GM13977 (cell line): ENCODE data around the gene SV2B.

Source experiments
- DNase-seq: peaks from one replicate; pipeline ENCODE4 v3.0.0; 2012; ENCODE audit warnings: low spot score
- CTCF ChIP-seq: IDR thresholded peaks from 2 replicates; pipeline ENCODE4 v1.5.1; 2012; ENCODE audit warnings: mild to moderate bottlenecking, control low read depth; ENCODE audit not compliant: insufficient read depth; ENCODE audit errors: extremely low read depth, missing control alignments
- in situ Hi-C: fragments of 300-500 bp; cut with MboI; formaldehyde crosslinking; loops from one replicate; pipeline ENCODE4 v1.12.0; 2022; ENCODE audit warnings: low sequenced_read_pairs, low pct_unique_long_range_greater_than_20kb, mixed read lengths, inconsistent platforms; ENCODE audit not compliant: unreplicated experiment

SV2B gene

GRCh38 chr15:91307601-91308000, 207.5 kb downstream of the SV2B start:
- DNase-seq, result no peak
- in situ Hi-C loops, result loop anchor here (10.0 kb wide), 1 partner anchor 777 kb away; no protein-coding TSS in a partner anchor
- TF ChIP-seq CTCF, result no peak

- DNase-seq, result no peak
- no peak for TF ChIP-seq CTCF
- in situ Hi-C loops, result loop anchor here (10.0 kb wide), 1 partner anchor 777 kb away; no protein-coding TSS in a partner anchor
Observed at GRCh38 chr15:91308199-91308598, 208.1 kb downstream of the SV2B start.

GRCh38 chr15:91308855-91309254, 208.8 kb downstream of the SV2B start:
- no peak for TF ChIP-seq CTCF
- in situ Hi-C loops, result loop anchor here (10.0 kb wide), 1 partner anchor 776 kb away; no protein-coding TSS in a partner anchor
- DNase-seq, result no peak

- no peak for TF ChIP-seq CTCF
- no peak for DNase-seq
- in situ Hi-C loops, result no loop called here
Observed at GRCh38 chr15:91311986-91312385, 211.9 kb downstream of the SV2B start.

DNA sequence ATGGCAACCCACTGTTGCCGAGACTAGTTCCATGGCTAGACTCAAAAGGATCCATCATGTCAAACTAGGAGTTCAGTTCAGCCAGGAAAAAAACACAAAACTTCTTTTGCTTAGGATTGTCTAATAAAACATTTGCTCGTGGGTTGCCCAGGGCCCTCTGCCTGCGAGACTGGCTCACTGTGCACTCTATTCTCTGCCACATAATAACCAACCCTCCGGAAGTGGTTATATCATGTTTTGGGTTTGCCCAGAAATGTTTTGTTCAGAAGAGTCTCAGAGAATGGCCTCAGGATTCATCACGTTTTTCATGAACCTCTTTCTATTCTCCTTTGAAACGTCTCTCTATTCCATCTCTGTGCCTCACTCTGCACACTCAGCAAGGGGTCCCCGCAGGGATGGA, 216.1 kb downstream of the SV2B start:
- DNase-seq, result no peak
- in situ Hi-C loops, result no loop called here
- no peak for TF ChIP-seq CTCF

DNA sequence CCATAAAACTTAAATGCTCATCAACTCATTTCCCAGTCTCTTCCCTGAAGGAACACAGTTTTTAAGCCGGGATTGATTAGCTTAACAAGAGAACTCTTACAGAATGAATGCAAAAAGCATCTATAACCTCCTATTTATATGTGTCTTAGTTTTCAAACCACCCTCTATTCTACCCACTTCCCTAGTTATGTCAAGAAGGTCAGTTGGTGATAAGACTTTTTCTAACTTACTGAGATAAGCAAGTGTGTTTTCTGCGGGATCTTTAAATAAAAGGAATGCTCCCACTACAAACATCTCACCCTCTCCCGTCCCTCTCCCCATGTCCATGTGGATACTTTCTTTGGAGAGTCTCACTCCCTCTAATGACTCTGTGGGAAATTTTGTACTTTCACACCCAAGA, 218.5 kb downstream of the SV2B start:
- DNase-seq, result no peak
- in situ Hi-C loops, result no loop called here
- TF ChIP-seq CTCF, result no peak

DNA sequence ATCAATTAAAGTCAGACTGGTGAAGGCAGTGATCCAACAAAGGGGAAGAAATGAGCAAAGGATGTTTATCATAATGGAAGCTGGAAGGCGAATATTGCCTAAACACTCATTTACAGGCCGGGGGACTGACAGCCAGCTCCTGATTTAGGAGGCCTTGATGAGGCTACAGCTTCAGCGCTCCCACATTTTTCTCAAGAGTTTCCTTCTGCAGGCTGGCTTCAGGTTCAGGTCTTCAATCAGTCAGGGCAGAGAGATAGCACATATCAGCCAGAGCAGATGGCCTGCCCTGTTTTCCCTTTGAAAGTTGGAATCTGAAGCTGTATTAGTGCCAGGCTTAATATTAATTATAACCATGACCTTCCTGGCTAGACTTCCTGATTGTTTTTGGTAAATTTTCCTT, 218.9 kb downstream of the SV2B start:
- in situ Hi-C loops, result no loop called here

More for the DNA sequence above, 218.9 kb downstream of the SV2B start:
- no peak for TF ChIP-seq CTCF
- no peak for DNase-seq
